ENCODE data around the gene CUL7.

- TF ChIP-seq CTCF (conservative IDR thresholded peaks at IDR 0.05; ENCODE audit: low read depth, low read length) (no peak), EZH2phosphoT487 (IDR thresholded peaks at IDR 0.05; ENCODE audit: borderline replicate concordance, low read length) (no peak), EZH2 (IDR thresholded peaks at IDR 0.05; ENCODE audit: low read length, unreplicated experiment) (no peak)
Observed at GRCh38 chr6:43082806-43083655, 29.4 kb upstream of the CUL7 start.
